Neuronal stem cell (in vitro differentiated cells): Measurements from ENCODE around the gene TOMT.

Experiments used
- DNase-seq: peaks from one replicate; pipeline ENCODE4 v3.0.0-alpha.2; 2013; ENCODE audit warnings: low spot score
- H2AFZ ChIP-seq: one replicate; pipeline ENCODE4 v1.6.1; 2013; ENCODE audit warnings: mild to moderate bottlenecking, low read length, inconsistent platforms
- H2AK5ac ChIP-seq: 2 replicates; pipeline ENCODE4 v1.6.1; 2013; ENCODE audit warnings: low read depth, mild to moderate bottlenecking, inconsistent platforms, low read length, moderate library complexity, mixed read lengths
- H2BK120ac ChIP-seq: 2 replicates; pipeline ENCODE4 v1.6.1; 2013; ENCODE audit warnings: low read depth, mild to moderate bottlenecking, inconsistent platforms, low read length, moderate library complexity, mixed read lengths
- H2BK12ac ChIP-seq: one replicate; pipeline ENCODE4 v1.6.1; 2013; ENCODE audit warnings: low read length, inconsistent platforms
- H2BK15ac ChIP-seq: 2 replicates; pipeline ENCODE4 v1.6.1; 2013; ENCODE audit warnings: mild to moderate bottlenecking, low read length, inconsistent platforms, mixed read lengths
- H2BK5ac ChIP-seq: one replicate; pipeline ENCODE4 v1.6.1; 2013; ENCODE audit warnings: inconsistent platforms, mild to moderate bottlenecking, low read length, moderate library complexity
- H3K14ac ChIP-seq: one replicate; pipeline ENCODE4 v1.6.1; 2013; ENCODE audit warnings: low read length, inconsistent platforms
- H3K18ac ChIP-seq: 2 replicates; pipeline ENCODE4 v1.6.1; 2013; ENCODE audit warnings: low read length, inconsistent platforms
- H3K23ac ChIP-seq: 2 replicates; pipeline ENCODE4 v1.6.1; 2013; ENCODE audit warnings: low read depth, mild to moderate bottlenecking, mixed read lengths, low read length, inconsistent platforms; ENCODE audit not compliant: poor library complexity
- H3K27ac ChIP-seq: replicated peaks from 3 replicates; pipeline ENCODE4 v1.5.1; 2013; ENCODE audit warnings: low read length, inconsistent platforms
- H3K27me3 ChIP-seq, 3 experiments: 2 replicates each; pipeline ENCODE4 v1.6.1; 2013; ENCODE audit warnings: low read length in 3 of 3, mild to moderate bottlenecking in 2 of 3, inconsistent platforms in 1 of 3, low read depth in 1 of 3, mixed read lengths in 1 of 3, moderate library complexity in 1 of 3; ENCODE audit not compliant: control insufficient read depth in 3 of 3, insufficient read depth in 3 of 3
- H3K36me3 ChIP-seq, 2 donors: replicated peaks in 1 of 2; 2 replicates each; pipeline ENCODE4 v1.6.1; 2013; ENCODE audit warnings: low read length in 2 of 2; ENCODE audit not compliant: control insufficient read depth in 2 of 2, insufficient read depth in 2 of 2
- H3K4ac ChIP-seq: 2 replicates; pipeline ENCODE4 v1.6.1; 2013; ENCODE audit warnings: inconsistent platforms, mild to moderate bottlenecking, low read length, moderate library complexity
- H3K4me1 ChIP-seq, 2 donors: 1 replicate in 1 of 2; 2 replicates in 1 of 2; pipeline ENCODE4 v1.6.1; 2013; ENCODE audit warnings: low read length in 2 of 2, low read depth in 1 of 2; ENCODE audit not compliant: control insufficient read depth in 2 of 2, insufficient read depth in 1 of 2
- H3K4me2 ChIP-seq: one replicate; pipeline ENCODE4 v1.6.1; 2013; ENCODE audit warnings: mild to moderate bottlenecking, low read length, inconsistent platforms; ENCODE audit not compliant: insufficient read depth, poor library complexity, severe bottlenecking
- H3K4me3 ChIP-seq, 2 donors: 2 replicates each; pipeline ENCODE4 v1.5.1; 2013; ENCODE audit warnings: low read length in 2 of 2, mild to moderate bottlenecking in 2 of 2, inconsistent platforms in 1 of 2, moderate library complexity in 1 of 2
- H3K79me1 ChIP-seq: one replicate; pipeline ENCODE4 v1.6.1; 2013; ENCODE audit warnings: low read depth, mild to moderate bottlenecking, inconsistent platforms, low read length, moderate library complexity
- H3K9ac ChIP-seq: one replicate; pipeline ENCODE4 v1.6.1; 2013; ENCODE audit warnings: mild to moderate bottlenecking, low read depth, low read length, inconsistent platforms; ENCODE audit not compliant: poor library complexity
- H3K9me3 ChIP-seq, 2 donors: replicated peaks in 1 of 2; 2 replicates each; pipeline versions ENCODE3 to v1.6.1; 2013; ENCODE audit warnings: low read length in 2 of 2, mild to moderate bottlenecking in 2 of 2, inconsistent platforms in 1 of 2, low read depth in 1 of 2, mixed read lengths in 1 of 2, moderate library complexity in 1 of 2; ENCODE audit not compliant: control insufficient read depth in 2 of 2, insufficient read depth in 1 of 2
- H4K8ac ChIP-seq: one replicate; pipeline ENCODE4 v1.6.1; 2013; ENCODE audit warnings: low read depth, mild to moderate bottlenecking, inconsistent platforms, low read length, moderate library complexity
- H4K91ac ChIP-seq: one replicate; pipeline ENCODE4 v1.6.1; 2013; ENCODE audit warnings: low read length, low read depth, mild to moderate bottlenecking, inconsistent platforms; ENCODE audit not compliant: poor library complexity
- WGBS, 2 donors: extraction: QIAGEN DNeasy Blood & Tissue Kit; methylation state at CpG; one replicate each; pipeline ENCODE4 v1.1.7; 2013; ENCODE audit warnings: missing lambda C conversion rate in 2 of 2, mixed read lengths in 1 of 2; ENCODE audit not compliant: insufficient read length in 2 of 2, insufficient replicate concordance in 1 of 2; ENCODE audit errors: extremely low coverage in 2 of 2; 5-methylcytosine and 5-hydroxymethylcytosine counted together

TOMT gene

DNA sequence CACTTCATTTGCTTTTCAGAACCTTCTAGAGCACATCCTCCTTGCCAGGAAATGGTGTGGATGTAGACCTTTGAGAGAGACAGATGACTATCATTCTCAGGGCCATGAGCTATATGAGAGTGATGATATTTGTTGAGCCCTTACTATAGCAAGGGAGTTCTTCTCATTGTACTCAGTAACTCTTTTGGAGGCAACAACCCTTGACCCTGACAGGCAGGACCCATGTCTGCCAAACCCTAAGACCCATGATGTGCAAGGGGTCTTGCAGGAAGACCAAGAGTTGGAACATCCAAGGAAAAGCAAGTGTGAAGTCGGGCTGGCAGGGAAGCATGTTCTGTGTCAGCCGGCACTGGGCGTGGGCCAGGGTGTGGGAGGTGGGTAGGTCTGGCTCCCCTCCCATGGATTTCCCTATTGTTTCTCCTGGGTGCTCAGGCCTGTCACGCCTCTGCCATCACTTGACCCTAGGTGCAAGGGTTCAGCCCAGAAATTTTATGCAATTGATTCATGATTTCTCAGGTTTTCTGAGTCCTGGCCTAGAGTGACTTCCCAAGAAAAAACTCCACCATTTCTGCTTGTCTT lies 31.0 kb downstream of the TOMT start:
- Histone ChIP-seq H2BK5ac (no peak overlapping the region), H2AFZ (no peak overlapping the region), H4K8ac (no peak overlapping the region), H2BK15ac (no peak overlapping the region), H3K4me1 (no peaks in the 10 kb centered on the region), H2BK12ac (no peak overlapping the region), H3K27ac (no peak overlapping the region), H2AK5ac (no peak overlapping the region), H3K23ac (no peak overlapping the region), H2BK120ac (no peak overlapping the region), H3K79me1 (peaks cover 2% of the 10 kb centered on the region), H3K9me3 (no peaks in the 10 kb centered on the region), H3K36me3 (no peaks in the 10 kb centered on the region), H3K14ac (no peak overlapping the region), H3K4me3 (no peak overlapping the region), H4K91ac (no peak overlapping the region), H3K18ac (no peak overlapping the region), H3K4ac (no peak overlapping the region), H3K9ac (no peak overlapping the region), H3K27me3 (peaks cover 0 to 17% (median 4%) of the 10 kb centered on the region in 3 experiments), H3K4me2 (no peak overlapping the region)
- DNase-seq: no peak
- WGBS, 2 donors: no CpG with 5 or more reads among the region's 4 CpGs

DNA sequence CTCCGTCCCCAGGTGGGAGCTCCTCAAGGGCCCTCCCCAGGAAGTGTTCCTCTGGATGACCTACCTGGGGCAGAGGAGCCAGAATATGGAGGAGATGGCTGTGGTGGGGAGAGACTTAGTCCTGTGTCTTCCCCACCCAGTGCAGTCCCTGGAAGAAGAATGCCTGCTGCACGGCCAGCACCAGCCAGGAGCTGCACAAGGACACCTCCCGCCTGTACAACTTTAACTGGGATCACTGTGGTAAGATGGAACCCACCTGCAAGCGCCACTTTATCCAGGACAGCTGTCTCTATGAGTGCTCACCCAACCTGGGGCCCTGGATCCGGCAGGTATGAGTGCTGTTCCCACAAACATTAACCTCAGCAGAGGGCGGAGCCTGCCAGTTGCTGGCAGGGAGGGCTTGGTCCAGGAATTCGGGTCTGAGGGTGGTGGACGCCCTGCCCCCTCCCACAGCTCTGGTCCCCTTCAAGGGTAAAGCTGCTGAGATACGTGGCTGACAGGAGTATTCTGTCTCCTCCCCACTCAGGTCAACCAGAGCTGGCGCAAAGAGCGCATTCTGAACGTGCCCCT lies 33.2 kb downstream of the TOMT start:
- Histone ChIP-seq H3K14ac (no peak overlapping the region), H2BK5ac (no peak overlapping the region), H4K8ac (no peak overlapping the region), H3K79me1 (peaks cover 2% of the 10 kb centered on the region), H3K23ac (no peak overlapping the region), H3K9me3 (no peaks in the 10 kb centered on the region), H3K27me3 (peaks cover 0 to 7% (median 2%) of the 10 kb centered on the region in 3 experiments), H3K18ac (no peak overlapping the region), H3K4me1 (no peaks in the 10 kb centered on the region), H3K4me2 (no peak overlapping the region), H2BK12ac (no peak overlapping the region), H2AFZ (no peak overlapping the region), H3K4ac (no peak overlapping the region), H2BK120ac (no peak overlapping the region), H3K36me3 (no peaks in the 10 kb centered on the region), H2AK5ac (no peak overlapping the region), H3K9ac (no peak overlapping the region), H2BK15ac (no peak overlapping the region), H4K91ac (no peak overlapping the region), H3K4me3 (no peak overlapping the region), H3K27ac (no peak overlapping the region)
- DNase-seq: no peak
- no CpG with 5 or more reads among the region's 12 CpGs for WGBS, 2 donors

DNA sequence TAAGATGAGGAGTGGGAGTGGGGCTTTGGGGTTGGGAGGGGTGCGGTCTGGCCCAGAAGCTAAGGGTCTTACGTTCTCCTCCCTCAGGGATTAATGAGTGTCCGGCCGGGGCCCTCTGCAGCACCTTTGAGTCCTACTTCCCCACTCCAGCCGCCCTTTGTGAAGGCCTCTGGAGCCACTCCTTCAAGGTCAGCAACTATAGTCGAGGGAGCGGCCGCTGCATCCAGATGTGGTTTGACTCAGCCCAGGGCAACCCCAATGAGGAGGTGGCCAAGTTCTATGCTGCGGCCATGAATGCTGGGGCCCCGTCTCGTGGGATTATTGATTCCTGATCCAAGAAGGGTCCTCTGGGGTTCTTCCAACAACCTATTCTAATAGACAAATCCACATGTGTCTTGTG lies 33.8 kb downstream of the TOMT start:
- Histone ChIP-seq H2AFZ (no peak overlapping the region), H2BK5ac (no peak overlapping the region), H3K4me2 (no peak overlapping the region), H3K27ac (no peak overlapping the region), H4K8ac (no peak overlapping the region), H3K23ac (no peak overlapping the region), H3K27me3 (peaks cover 0 to 7% (median 2%) of the 10 kb centered on the region in 3 experiments), H3K4me3 (no peak overlapping the region), H2AK5ac (no peak overlapping the region), H2BK15ac (no peak overlapping the region), H3K36me3 (no peaks in the 10 kb centered on the region), H3K4ac (no peak overlapping the region), H3K18ac (no peak overlapping the region), H2BK12ac (no peak overlapping the region), H3K9me3 (no peaks in the 10 kb centered on the region), H3K4me1 (no peaks in the 10 kb centered on the region), H4K91ac (no peak overlapping the region), H3K9ac (no peak overlapping the region), H2BK120ac (no peak overlapping the region), H3K79me1 (peaks cover 2% of the 10 kb centered on the region), H3K14ac (no peak overlapping the region)
- DNase-seq: no peak
- no CpG with 5 or more reads among the region's 11 CpGs for WGBS, 2 donors

DNA sequence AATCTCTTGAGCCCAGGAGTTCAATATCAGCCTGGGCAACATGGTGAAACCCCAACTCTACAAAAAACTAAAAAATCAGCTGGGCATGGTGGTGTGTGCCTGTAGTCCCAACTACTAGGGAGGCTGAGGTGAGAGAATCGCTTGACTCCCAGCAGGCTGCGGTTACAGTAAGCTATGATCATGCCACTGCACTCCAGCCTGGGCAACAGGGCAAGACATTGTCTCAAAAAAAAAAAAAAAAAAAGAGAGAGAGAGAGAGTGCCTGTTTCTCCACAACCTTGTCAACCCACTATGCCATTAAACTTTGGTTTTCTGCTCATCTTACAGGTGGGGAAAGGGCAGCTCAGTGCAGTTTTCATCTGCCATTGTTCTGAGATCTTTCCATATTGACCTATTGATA lies 34.9 kb downstream of the TOMT start:
- no peak overlapping the region for H3K4me2 ChIP-seq
- H4K8ac ChIP-seq: no peak overlapping the region
- H3K23ac ChIP-seq: no peak overlapping the region
- H3K9me3 ChIP-seq: no peaks in the 10 kb centered on the region
- H3K27ac ChIP-seq: no peak overlapping the region
- no peak overlapping the region for H2BK12ac ChIP-seq
- no peak overlapping the region for H3K9ac ChIP-seq
- H4K91ac ChIP-seq: no peak overlapping the region
- no peak overlapping the region for H2BK120ac ChIP-seq
- no peak overlapping the region for H3K14ac ChIP-seq
- H3K4ac ChIP-seq: no peak overlapping the region
- no peak for DNase-seq
- H3K18ac ChIP-seq: no peak overlapping the region
- no CpG with 5 or more reads among the region's 2 CpGs for WGBS, 2 donors
- no peak overlapping the region for H2AK5ac ChIP-seq
- no peaks in the 10 kb centered on the region for H3K36me3 ChIP-seq
- H3K4me3 ChIP-seq: no peak overlapping the region
- H2BK5ac ChIP-seq: no peak overlapping the region
- no peaks in the 10 kb centered on the region for H3K4me1 ChIP-seq
- H2AFZ ChIP-seq: no peak overlapping the region
- H3K27me3 ChIP-seq: peaks cover 0 to 7% (median 2%) of the 10 kb centered on the region in 3 experiments
- H2BK15ac ChIP-seq: no peak overlapping the region
- H3K79me1 ChIP-seq: no peaks in the 10 kb centered on the region
